A549 (cell line): ENCODE measurements around the gene RBM17. TPM values are rescaled to one million over a fixed set of nuclear protein-coding genes. Genes with fewer than 3 reads are reported as not detected.

ENCODE experiments used
- ATAC-seq, 2 experiments: fragments of 200-7000 bp in 1 of 2; fragments of >200 bp in 1 of 2; cut with Nextera tagmentation in 1 of 2; cut with Tn5 transposase in 1 of 2; 3 replicates each; pipeline versions ENCODE4 v1.8.0 to v1.9.1; 2018 to 2020; ENCODE audit warnings: mild to moderate bottlenecking in 1 of 2, moderate library complexity in 1 of 2
- CTCF ChIA-PET: fragments of 300-600 bp; sonication (Branson Sonifier 250); formaldehyde crosslinking; extraction: SDS; loops from one replicate; lab custom pipeline; 2021; ENCODE audit warnings: antibody characterized with exemption, inconsistent platforms; lab: Yijun Ruan, JAX
- POLR2A ChIA-PET: fragments of 350-600 bp; formaldehyde crosslinking; extraction: SDS; loops from one replicate; lab custom pipeline; 2021; ENCODE audit warnings: antibody characterized with exemption, inconsistent platforms; lab: Yijun Ruan, JAX
- DNase-seq, 2 experiments: peaks; one replicate each; pipeline versions ENCODE4 v3.0.0 to v3.0.0-alpha.2; 2011 to 2016; ENCODE audit warnings: low read depth in 1 of 2, low spot score in 1 of 2
- FAIRE-seq: peaks from 2 replicates; lab custom pipeline; 2011; peaks lifted over from hg19 to GRCh38; lab: Jason Lieb, UNC
- H3K27ac ChIP-seq, 2 experiments: fragments of >200 bp; sonication (Bioruptor Twin); formaldehyde crosslinking; 3 replicates each; pipeline ENCODE4 v1.5.1; 2016 to 2017
- H3K4me1 ChIP-seq: fragments of >200 bp; sonication (Bioruptor Twin); formaldehyde crosslinking; 3 replicates; pipeline ENCODE4 v1.6.1; 2016
- H3K4me2 ChIP-seq: fragments of >200 bp; sonication (Bioruptor Twin); formaldehyde crosslinking; 3 replicates; pipeline ENCODE4 v1.6.1; 2016
- H3K4me3 ChIP-seq: fragments of >200 bp; sonication (Bioruptor Twin); formaldehyde crosslinking; 3 replicates; pipeline ENCODE4 v1.5.1; 2016
- H3K9me3 ChIP-seq: fragments of >200 bp; sonication (Bioruptor Twin); formaldehyde crosslinking; 3 replicates; pipeline ENCODE4 v1.6.1; 2016
- EHMT2 ChIP-seq: fragments of 200-600 bp; sonication (generic); IDR thresholded peaks from 2 replicates; pipeline ENCODE4 v1.6.1; 2016; ENCODE audit warnings: antibody characterized with exemption, low read depth, mild to moderate bottlenecking, moderate library complexity
- EP300 ChIP-seq, 2 experiments: fragments of >200 bp; sonication (Bioruptor Twin); formaldehyde crosslinking; IDR thresholded peaks; 2 replicates in 1 of 2; 3 replicates in 1 of 2; pipeline ENCODE4 v1.6.1; 2016 to 2017
- ESRRA ChIP-seq: fragments of 150-350 bp; IDR thresholded peaks from 2 replicates; pipeline ENCODE4 v1.6.1; 2014; ENCODE audit warnings: mild to moderate bottlenecking, low read length, borderline replicate concordance
- FOSB ChIP-seq: fragments of 250-450 bp; sonication (Bioruptor Pico); IDR thresholded peaks from 2 replicates; pipeline ENCODE4 v1.5.0; 2020; ENCODE audit warnings: mild to moderate bottlenecking, moderate library complexity
- GATA3 ChIP-seq: IDR thresholded peaks from 2 replicates; pipeline ENCODE4 v1.6.1; 2012; ENCODE audit warnings: borderline replicate concordance
- HMGXB4 ChIP-seq: fragments of 250-450 bp; sonication (Bioruptor Pico); IDR thresholded peaks from 2 replicates; pipeline ENCODE4 v1.5.0; 2021; ENCODE audit warnings: mild to moderate bottlenecking, moderate library complexity, borderline replicate concordance
- JUN ChIP-seq, 2 experiments: fragments of >200 bp; sonication (Bioruptor Twin); formaldehyde crosslinking; IDR thresholded peaks; 2 replicates in 1 of 2; 3 replicates in 1 of 2; pipeline ENCODE4 v1.6.1; 2016 to 2017
- KDM1A ChIP-seq: fragments of 200-600 bp; sonication (generic); IDR thresholded peaks from 2 replicates; pipeline ENCODE4 v1.6.1; 2016; ENCODE audit warnings: low read depth, mild to moderate bottlenecking
- MAFK ChIP-seq: fragments of 450-650 bp; IDR thresholded peaks from 2 replicates; pipeline ENCODE4 v1.6.1; 2014; ENCODE audit not compliant: partially characterized antibody
- MAX ChIP-seq: IDR thresholded peaks from 2 replicates; pipeline ENCODE4 v1.6.1; 2012
- MYC ChIP-seq: IDR thresholded peaks from 2 replicates; pipeline ENCODE4 v1.6.1; 2012; ENCODE audit warnings: mild to moderate bottlenecking, inconsistent platforms, low read length, improper control_type of control experiment, borderline replicate concordance
- NFE2L2 ChIP-seq: fragments of 150-350 bp; conservative IDR thresholded peaks from 2 replicates; pipeline ENCODE4 v1.6.1; 2014; ENCODE audit warnings: low read length
- NPAS2 ChIP-seq: fragments of 250-450 bp; sonication (Bioruptor Pico); IDR thresholded peaks from 2 replicates; pipeline ENCODE4 v1.8.0; 2022; ENCODE audit warnings: mild to moderate bottlenecking, moderate library complexity, borderline replicate concordance
- PHF8 ChIP-seq: fragments of 200-600 bp; sonication (generic); IDR thresholded peaks from 2 replicates; pipeline ENCODE4 v1.6.1; 2016; ENCODE audit warnings: low read depth, mild to moderate bottlenecking, antibody characterized with exemption, moderate library complexity, borderline replicate concordance
- REST ChIP-seq: fragments of 200-600 bp; sonication (generic); IDR thresholded peaks from 2 replicates; pipeline ENCODE4 v1.6.1; 2016; ENCODE audit warnings: antibody characterized with exemption, mild to moderate bottlenecking, moderate library complexity
- RFX5 ChIP-seq: fragments of 450-650 bp; IDR thresholded peaks from 2 replicates; pipeline ENCODE4 v1.7.1; 2014; ENCODE audit warnings: antibody characterized with exemption, mild to moderate bottlenecking, moderate library complexity
- SREBF2 ChIP-seq: fragments of 450-650 bp; IDR thresholded peaks from 2 replicates; pipeline ENCODE4 v1.6.1; 2014; ENCODE audit warnings: mild to moderate bottlenecking, moderate library complexity
- whole genome bisulfite sequencing: methylation state at CpG from one replicate; pipeline ENCODE4 v1.1.6; 2017; ENCODE audit errors: missing lambda C conversion rate; 5-methylcytosine and 5-hydroxymethylcytosine counted together
- polyA plus RNA-seq, 4 experiments: library from polyadenylated mRNA; depleted of rRNA in 3 of 4; stranded (reverse); fragments of >200 nt; fragmentation: RNase III in 1 of 4; extraction: RNeasy Plus Mini Kit Qiagen cat#74134 plus additional on column Dnase treatment in 1 of 4; gene quantifications; 2 replicates in 3 of 4; 3 replicates in 1 of 4; pipeline ENCODE4 v1.2.3, GENCODE V29; 2011 to 2017

The RBM17 gene
- polyA plus RNA-seq, 2 of the 4 experiments (the other 2 are of a cell fraction), result 75.2 to 121 TPM

- Histone ChIP-seq H3K4me1 (peaks cover 16% of the 10 kb centered on the region; the same call in 2 of the 3 replicates), H3K27ac (no peak overlapping the region), H3K4me3 (no peak overlapping the region), H3K9me3 (no peaks in the 10 kb centered on the region), H3K4me2 (no peak overlapping the region)
- CTCF ChIA-PET, result interaction anchor here (1.0 to 3.1 kb wide), 9 partner anchors 10 to 310 kb away, joined by 3 to 9 read pairs (median 6); no protein-coding TSS in a partner anchor
- ATAC-seq (no peak), FAIRE-seq (no peak), DNase-seq (no peak)
- TF ChIP-seq KDM1A, result no peak
- no peak for TF ChIP-seq FOSB
- TF ChIP-seq MYC, result no peak
- TF ChIP-seq RFX5, result no peak
- no peak for TF ChIP-seq EHMT2
- no peak for TF ChIP-seq GATA3
- no peak for TF ChIP-seq PHF8
- TF ChIP-seq ESRRA, result no peak
- no peak for TF ChIP-seq SREBF2
- TF ChIP-seq NPAS2, result no peak
- no peak for TF ChIP-seq HMGXB4 (CRISPR knock-in tag)
- no peak for TF ChIP-seq EP300 (IDR thresholded peaks at IDR 0.05)
- no peak for TF ChIP-seq NFE2L2
- POLR2A ChIA-PET, result no interaction called here
- 93% methylated on average over 12 of the region's 12 CpGs for WGBS
These were observed 7.2 kb downstream of the RBM17 start for GRCh38 chr10:6095810-6096570.

- DNase-seq (no peak), FAIRE-seq (no peak), ATAC-seq (no peak)
- WGBS, result 89% methylated on average over 5 of the region's 5 CpGs
- CTCF ChIA-PET, result interaction anchor here (1.0 to 2.0 kb wide), 7 partner anchors 11 to 309 kb away, joined by 3 to 9 read pairs (median 6); no protein-coding TSS in a partner anchor
- TF ChIP-seq MAX (no peak), NPAS2 (no peak), JUN (IDR thresholded peaks at IDR 0.05) (no peak), MAFK (no peak)
- no peaks in the 10 kb centered on the region for H3K9me3 ChIP-seq
- H3K4me1 ChIP-seq, result peaks cover 5% of the 10 kb centered on the region; the same call in 2 of the 3 replicates
- POLR2A ChIA-PET, result no interaction called here
- H3K4me2 ChIP-seq, result no peak overlapping the region
- H3K27ac ChIP-seq, result no peak overlapping the region
- no peak overlapping the region for H3K4me3 ChIP-seq
These were observed 8.2 kb downstream of the RBM17 start for GRCh38 chr10:6097063-6097462.

GRCh38 chr10:6098156-6098555, 9.3 kb downstream of the RBM17 start:
- no peak for TF ChIP-seq REST
- TF ChIP-seq, all 56 proteins: peak for 0
- FAIRE-seq (no peak), ATAC-seq (no peak), DNase-seq (no peak)
- Histone ChIP-seq H3K4me1 (no peaks in the 10 kb centered on the region), H3K4me3 (no peak overlapping the region), H3K27ac (no peak overlapping the region), H3K4me2 (no peak overlapping the region), H3K9me3 (no peaks in the 10 kb centered on the region)
- ChIA-PET CTCF (interaction anchor here (0.6 to 2.0 kb wide), 2 partner anchors 104 to 304 kb away, joined by 3 to 8 read pairs; partner anchors contain the start of gene PFKFB3), POLR2A (no interaction called here)
- 95% methylated on average over 7 of the region's 7 CpGs for WGBS
